Measurements from ENCODE around the gene GPRC5C.

- TF ChIP-seq CTCF (IDR thresholded peaks at IDR 0.05; ENCODE audit: low read depth, low read length) (no peak), POLR2A (IDR thresholded peaks at IDR 0.05; ENCODE audit: extremely low read depth, insufficient read length) (no peak), MYC (IDR thresholded peaks at IDR 0.05; ENCODE audit: low read depth, low read length) (no peak), MAX (IDR thresholded peaks at IDR 0.05; ENCODE audit: low read depth, low read length) (no peak)
Measured at GRCh38 chr17:74424657-74425056, 7.2 kb upstream of the GPRC5C start.

Measured in NB4 (cell line).